Mesenchymal stem cell (in vitro differentiated cells and primary cell): ENCODE results near the gene KLHL17.

Experiments used
- DNase-seq: peaks from one replicate; pipeline ENCODE4 v3.0.0-alpha.2; 2013
- H2AFZ ChIP-seq: one replicate; pipeline ENCODE4 v1.6.1; 2013; ENCODE audit warnings: low read depth, mild to moderate bottlenecking, control low read depth, inconsistent platforms, low read length, moderate library complexity
- H2AK5ac ChIP-seq: 2 replicates; pipeline ENCODE4 v1.6.1; 2013; ENCODE audit warnings: low read length, moderate library complexity, mild to moderate bottlenecking, inconsistent platforms; ENCODE audit not compliant: severe bottlenecking
- H2BK120ac ChIP-seq: one replicate; pipeline ENCODE4 v1.6.1; 2013; ENCODE audit warnings: low read depth, mild to moderate bottlenecking, inconsistent platforms, low read length, moderate library complexity
- H2BK12ac ChIP-seq, 2 experiments: one replicate each; pipeline ENCODE4 v1.6.1; 2013; ENCODE audit warnings: inconsistent platforms in 2 of 2, low read length in 2 of 2, mild to moderate bottlenecking in 2 of 2, moderate library complexity in 2 of 2, control low read depth in 1 of 2
- H2BK15ac ChIP-seq: one replicate; pipeline ENCODE4 v1.6.1; 2013; ENCODE audit warnings: mild to moderate bottlenecking, low read depth, inconsistent platforms; ENCODE audit not compliant: poor library complexity, severe bottlenecking
- H2BK5ac ChIP-seq: 2 replicates; pipeline ENCODE4 v1.6.1; 2013; ENCODE audit warnings: low read depth, mild to moderate bottlenecking, low read length, control low read depth, inconsistent platforms; ENCODE audit not compliant: poor library complexity, severe bottlenecking
- H3K14ac ChIP-seq, 2 experiments: one replicate each; pipeline ENCODE4 v1.6.1; 2013; ENCODE audit warnings: inconsistent platforms in 2 of 2, low read length in 2 of 2, control low read depth in 1 of 2, mild to moderate bottlenecking in 1 of 2, moderate library complexity in 1 of 2
- H3K18ac ChIP-seq, 2 experiments: one replicate each; pipeline ENCODE4 v1.6.1; 2013; ENCODE audit warnings: inconsistent platforms in 2 of 2, low read length in 2 of 2, control low read depth in 1 of 2, low read depth in 1 of 2, mild to moderate bottlenecking in 1 of 2
- H3K23ac ChIP-seq, 2 experiments: one replicate each; pipeline ENCODE4 v1.6.1; 2013; ENCODE audit warnings: inconsistent platforms in 2 of 2, low read length in 2 of 2, mild to moderate bottlenecking in 2 of 2, moderate library complexity in 2 of 2, control low read depth in 1 of 2
- H3K27ac ChIP-seq: 2 replicates; pipeline ENCODE4 v1.5.1; 2013; ENCODE audit warnings: mild to moderate bottlenecking, moderate library complexity, low read length, control low read depth, inconsistent platforms; ENCODE audit not compliant: poor library complexity, severe bottlenecking
- H3K27me3 ChIP-seq, 2 experiments: 2 replicates each; pipeline versions ENCODE4 v1.6.1 to v1.7.0; 2013; ENCODE audit warnings: low read length in 2 of 2, mild to moderate bottlenecking in 2 of 2, moderate library complexity in 2 of 2, control low read depth in 1 of 2, inconsistent platforms in 1 of 2; ENCODE audit not compliant: control insufficient read depth in 1 of 2, insufficient read depth in 1 of 2
- H3K36me3 ChIP-seq, 2 experiments: 2 replicates each; pipeline versions ENCODE4 v1.6.1 to v1.7.0; 2013; ENCODE audit warnings: low read length in 2 of 2, control low read depth in 1 of 2, inconsistent platforms in 1 of 2, low read depth in 1 of 2, mild to moderate bottlenecking in 1 of 2; ENCODE audit not compliant: insufficient read depth in 2 of 2, control insufficient read depth in 1 of 2
- H3K4ac ChIP-seq, 2 experiments: one replicate each; pipeline ENCODE4 v1.6.1; 2013; ENCODE audit warnings: inconsistent platforms in 2 of 2, low read length in 2 of 2, mild to moderate bottlenecking in 2 of 2, moderate library complexity in 2 of 2, control low read depth in 1 of 2, low read depth in 1 of 2
- H3K4me1 ChIP-seq: 2 replicates; pipeline ENCODE4 v1.6.1; 2013; ENCODE audit warnings: low read depth, low read length, control low read depth; ENCODE audit not compliant: control insufficient read depth, insufficient read depth
- H3K4me2 ChIP-seq: 2 replicates; pipeline ENCODE4 v1.6.1; 2013; ENCODE audit warnings: low read length, mild to moderate bottlenecking, inconsistent platforms; ENCODE audit not compliant: poor library complexity, severe bottlenecking
- H3K4me3 ChIP-seq, 2 experiments: 2 replicates each; pipeline versions ENCODE4 v1.5.1 to v1.7.0; 2013; ENCODE audit warnings: low read length in 2 of 2, mild to moderate bottlenecking in 2 of 2, control low read depth in 1 of 2, low read depth in 1 of 2; ENCODE audit not compliant: insufficient read depth in 1 of 2
- H3K79me1 ChIP-seq: replicated peaks from 2 replicates; pipeline ENCODE4 v1.6.1; 2013; ENCODE audit warnings: mild to moderate bottlenecking, control low read depth, low read length, inconsistent platforms; ENCODE audit not compliant: poor library complexity, severe bottlenecking
- H3K9ac ChIP-seq: 2 replicates; pipeline ENCODE4 v1.7.0; 2013; ENCODE audit warnings: mild to moderate bottlenecking, low read length, moderate library complexity
- H3K9me3 ChIP-seq: 2 replicates; pipeline ENCODE4 v1.7.0; 2013; ENCODE audit warnings: mild to moderate bottlenecking, low read length; ENCODE audit not compliant: control insufficient read depth
- H4K8ac ChIP-seq: one replicate; pipeline ENCODE4 v1.6.1; 2013; ENCODE audit warnings: inconsistent platforms, mild to moderate bottlenecking, low read length, moderate library complexity
- H4K91ac ChIP-seq: one replicate; pipeline ENCODE4 v1.6.1; 2013; ENCODE audit warnings: mild to moderate bottlenecking, low read length, inconsistent platforms
- WGBS: methylation state at CpG from one replicate; pipeline ENCODE4 v1.1.7; 2013; ENCODE audit warnings: mixed read lengths; 5-methylcytosine and 5-hydroxymethylcytosine counted together

KLHL17 gene

GRCh38 chr1:941588-942383 is 18.6 kb upstream of the KLHL17 start:
- H3K14ac ChIP-seq: no peak overlapping the region
- H3K4me3 ChIP-seq: peak overlapping the region in 1 of 2 experiments; percentile 41
- DNase-seq: peak; percentile 85
- peak overlapping the region; percentile 56 for H2BK15ac ChIP-seq
- peak overlapping the region; percentile 58 for H4K91ac ChIP-seq
- H3K79me1 ChIP-seq: no peaks in the 10 kb centered on the region
- peak overlapping the region; percentile 40 to 67 for H3K18ac ChIP-seq
- H3K23ac ChIP-seq: no peak overlapping the region
- H3K4me2 ChIP-seq: peak overlapping the region; percentile 68
- no peaks in the 10 kb centered on the region for H3K9me3 ChIP-seq
- peak overlapping the region in 1 of 2 experiments; percentile 32 for H3K4ac ChIP-seq
- peaks cover 15 to 26% of the 10 kb centered on the region in 2 experiments for H3K36me3 ChIP-seq
- no peak overlapping the region for H3K27ac ChIP-seq
- H3K4me1 ChIP-seq: peaks cover 70% of the 10 kb centered on the region
- H2BK120ac ChIP-seq: peak overlapping the region; percentile 74
- no peak overlapping the region for H3K9ac ChIP-seq
- peak overlapping the region in 1 of 2 experiments; percentile 74 for H2BK12ac ChIP-seq
- H2AFZ ChIP-seq: no peak overlapping the region
- under 1% methylated on average over 41 of the region's 98 CpGs for WGBS
- H2AK5ac ChIP-seq: no peak overlapping the region
- no peak overlapping the region for H2BK5ac ChIP-seq
- H3K27me3 ChIP-seq: peaks cover 14 to 21% of the 10 kb centered on the region in 2 experiments
- peak overlapping the region; percentile 63 for H4K8ac ChIP-seq

GRCh38 chr1:942411-942821 is 18.0 kb upstream of the KLHL17 start:
- Histone ChIP-seq H3K79me1 (peaks cover 2% of the 10 kb centered on the region), H3K14ac (no peak overlapping the region), H3K4me2 (peak overlapping the region; percentile 68), H3K23ac (no peak overlapping the region), H2AK5ac (no peak overlapping the region), H3K4me3 (peak overlapping the region in 1 of 2 experiments; percentile 41), H3K27ac (no peak overlapping the region), H3K27me3 (peaks cover 11 to 18% of the 10 kb centered on the region in 2 experiments), H4K8ac (no peak overlapping the region), H2BK120ac (peak overlapping the region; percentile 74), H3K36me3 (peaks cover 19 to 32% of the 10 kb centered on the region in 2 experiments), H2AFZ (no peak overlapping the region), H2BK12ac (peak overlapping the region in 1 of 2 experiments; percentile 37), H3K9me3 (no peaks in the 10 kb centered on the region), H3K4me1 (peaks cover 70% of the 10 kb centered on the region), H3K4ac (peak overlapping the region in 1 of 2 experiments; percentile 32), H2BK15ac (peak overlapping the region; percentile 55), H4K91ac (no peak overlapping the region), H2BK5ac (no peak overlapping the region), H3K9ac (no peak overlapping the region), H3K18ac (peak overlapping the region; percentile 56 to 67)
- peak; percentile 33 for DNase-seq
- WGBS: 1% methylated on average over 31 of the region's 48 CpGs

- Histone ChIP-seq H3K4me3 (no peak overlapping the region), H3K79me1 (peaks cover 2% of the 10 kb centered on the region), H4K8ac (no peak overlapping the region), H3K27ac (no peak overlapping the region), H4K91ac (no peak overlapping the region), H3K18ac (peak overlapping the region in 1 of 2 experiments; percentile 67), H3K36me3 (peaks cover 25 to 38% of the 10 kb centered on the region in 2 experiments), H2BK12ac (peak overlapping the region; percentile 40 to 42), H3K4me1 (peaks cover 68% of the 10 kb centered on the region), H2AK5ac (no peak overlapping the region), H3K14ac (no peak overlapping the region), H3K27me3 (peaks cover 11 to 18% of the 10 kb centered on the region in 2 experiments), H2BK5ac (no peak overlapping the region), H3K23ac (peak overlapping the region in 1 of 2 experiments; percentile 23), H2AFZ (no peak overlapping the region), H3K9ac (no peak overlapping the region), H2BK120ac (peak overlapping the region; percentile 55), H2BK15ac (no peak overlapping the region), H3K4me2 (peak overlapping the region; percentile 33), H3K4ac (no peak overlapping the region), H3K9me3 (no peaks in the 10 kb centered on the region)
- WGBS: 50% methylated on average over 16 of the region's 27 CpGs
- peak; percentile 65 for DNase-seq
These were observed 17.4 kb upstream of the KLHL17 start for GRCh38 chr1:942864-943533.
